ENCODE measurements around the gene BTBD3.

The BTBD3 gene

GRCh38 chr20:11912659-11913415 lies 4.9 kb upstream of the BTBD3 start:
- DNase-seq (ENCODE audit: low read depth in 3 of 3) = no peak

- DNase-seq (ENCODE audit: low read depth in 3 of 3) = no peak
These were observed 725 bp downstream of the BTBD3 start for GRCh38 chr20:11918391-11918845.

GRCh38 chr20:11918981-11919380 lies 1.3 kb downstream of the BTBD3 start:
- DNase-seq (ENCODE audit: low read depth in 3 of 3) = no peak

- no peak for DNase-seq (ENCODE audit: low read depth in 3 of 3)
These were observed 1.9 kb downstream of the BTBD3 start for GRCh38 chr20:11919581-11919980.

- DNase-seq (ENCODE audit: low read depth in 3 of 3) = no peak
These were observed 2.4 kb downstream of the BTBD3 start for GRCh38 chr20:11920083-11920482.

- DNase-seq (ENCODE audit: low read depth in 3 of 3) = no peak
These were observed 3.6 kb downstream of the BTBD3 start for GRCh38 chr20:11921321-11921720.

- no peak for DNase-seq (ENCODE audit: low read depth in 3 of 3)
These were observed 4.9 kb downstream of the BTBD3 start for GRCh38 chr20:11922561-11922960.

- no peak for DNase-seq (ENCODE audit: low read depth in 3 of 3)
These were observed 7.2 kb downstream of the BTBD3 start for GRCh38 chr20:11924923-11925322.

- DNase-seq (ENCODE audit: low read depth in 3 of 3) = no peak
These were observed 8.8 kb downstream of the BTBD3 start for GRCh38 chr20:11926292-11926998.

- no peak for DNase-seq (ENCODE audit: low read depth in 3 of 3)
These were observed 12.3 kb downstream of the BTBD3 start for GRCh38 chr20:11929947-11930346.

GRCh38 chr20:11935212-11936154 lies 17.8 kb downstream of the BTBD3 start:
- DNase-seq (ENCODE audit: low read depth in 3 of 3) = no peak

GRCh38 chr20:11936157-11936556 lies 18.5 kb downstream of the BTBD3 start:
- DNase-seq (ENCODE audit: low read depth in 3 of 3) = no peak

GRCh38 chr20:11937230-11937629 lies 19.5 kb downstream of the BTBD3 start:
- DNase-seq (ENCODE audit: low read depth in 3 of 3) = no peak

- DNase-seq (ENCODE audit: low read depth in 3 of 3) = no peak
These were observed 24.0 kb downstream of the BTBD3 start for GRCh38 chr20:11941593-11942246.

- DNase-seq (ENCODE audit: low read depth in 3 of 3) = no peak
These were observed 26.1 kb downstream of the BTBD3 start for GRCh38 chr20:11943778-11944177.

GRCh38 chr20:11948806-11949205 lies 31.1 kb downstream of the BTBD3 start:
- DNase-seq (ENCODE audit: low read depth in 3 of 3) = no peak

GRCh38 chr20:11949711-11950110 lies 32.0 kb downstream of the BTBD3 start:
- no peak for DNase-seq (ENCODE audit: low read depth in 3 of 3)

GRCh38 chr20:11951696-11952095 lies 34.0 kb downstream of the BTBD3 start:
- no peak for DNase-seq (ENCODE audit: low read depth in 3 of 3)

GRCh38 chr20:11952639-11953038 lies 34.9 kb downstream of the BTBD3 start:
- DNase-seq (ENCODE audit: low read depth in 3 of 3) = no peak

GRCh38 chr20:11957911-11958310 lies 40.2 kb downstream of the BTBD3 start:
- no peak for DNase-seq (ENCODE audit: low read depth in 3 of 3)

GRCh38 chr20:11958855-11959254 lies 41.2 kb downstream of the BTBD3 start:
- no peak for DNase-seq (ENCODE audit: low read depth in 3 of 3)

- DNase-seq (ENCODE audit: low read depth in 3 of 3) = no peak
These were observed 47.9 kb downstream of the BTBD3 start for GRCh38 chr20:11965602-11966001.

Measured in stimulated activated CD4-positive, alpha-beta T cell treated with anti-CD3 and anti-CD28 coated beads, TNF-alpha, amount 100 ng/mL, for 4 hours (primary cell).